ENCODE data around the gene WDR26.
"Not testable (repeated sequence)": the region's sequence is repeated elsewhere in the genome, so short reads cannot be mapped to it uniquely, and the experiment has no call there.

WDR26 gene

GRCh38 chr1:224434691-224435317, at the start of gene WDR26:
Gene WDR26 (minus strand): TSS chr1:224434797.
- no peak; the same call in 1 of the 2 replicates for TF ChIP-seq CTCF (IDR thresholded peaks at IDR 0.05; ENCODE audit: low read depth, low read length)
- DNase-seq (ENCODE audit: extremely low read depth, low read depth) = no peak

GRCh38 chr1:224483206-224483605, 48.6 kb upstream of the WDR26 start:
- not testable (repeated sequence) for DNase-seq (ENCODE audit: extremely low read depth, low read depth)

- DNase-seq (ENCODE audit: extremely low read depth, low read depth) = no peak
- TF ChIP-seq CTCF (IDR thresholded peaks at IDR 0.05; ENCODE audit: low read depth, low read length) = no peak
These were observed 48.0 kb upstream of the WDR26 start for GRCh38 chr1:224482619-224483018.

GRCh38 chr1:224481601-224482000, 47.0 kb upstream of the WDR26 start:
- no peak for TF ChIP-seq CTCF (IDR thresholded peaks at IDR 0.05; ENCODE audit: low read depth, low read length)
- DNase-seq (ENCODE audit: extremely low read depth, low read depth) = no peak

- not testable (repeated sequence) for DNase-seq (ENCODE audit: extremely low read depth, low read depth)
These were observed 46.4 kb upstream of the WDR26 start for GRCh38 chr1:224480888-224481459.

- DNase-seq (ENCODE audit: extremely low read depth, low read depth) = not testable (repeated sequence)
These were observed 45.6 kb upstream of the WDR26 start for GRCh38 chr1:224480200-224480599.

- no peak for TF ChIP-seq CTCF (IDR thresholded peaks at IDR 0.05; ENCODE audit: low read depth, low read length)
- no peak for DNase-seq (ENCODE audit: extremely low read depth, low read depth)
These were observed 38.2 kb upstream of the WDR26 start for GRCh38 chr1:224472806-224473205.

- TF ChIP-seq CTCF (IDR thresholded peaks at IDR 0.05; ENCODE audit: low read depth, low read length) = no peak
- no peak for DNase-seq (ENCODE audit: extremely low read depth, low read depth)
These were observed 31.6 kb upstream of the WDR26 start for GRCh38 chr1:224466154-224466553.

- DNase-seq (ENCODE audit: extremely low read depth, low read depth) = no peak
- no peak for TF ChIP-seq CTCF (IDR thresholded peaks at IDR 0.05; ENCODE audit: low read depth, low read length)
These were observed 25.4 kb upstream of the WDR26 start for GRCh38 chr1:224459966-224460365.

All from AG09319 (cell line).